HepG2 (cell line): Measurements from ENCODE around the gene MYRFL. TPM values are rescaled to one million over a fixed set of nuclear protein-coding genes. Genes with fewer than 3 reads are reported as not detected.

Source experiments
- ATAC-seq: fragments of 200-7000 bp; cut with Tn5 transposase; 3 replicates; pipeline ENCODE4 v1.9.1; 2020; ENCODE audit warnings: mild to moderate bottlenecking, moderate library complexity
- BruUV-seq: library from RNA; stranded (reverse); fragments of 400-500 nt; replicated peaks from 2 replicates; lab custom pipeline; 2021; lab: Mats Ljungman, UMichigan
- CTCF ChIA-PET: fragments of 300-600 bp; formaldehyde crosslinking; extraction: SDS; loops from one replicate; lab custom pipeline; 2021; ENCODE audit warnings: low total read pairs, inconsistent platforms, low intra/inter-chr PET ratio; lab: Yijun Ruan, JAX
- POLR2A ChIA-PET: fragments of 350-600 bp; sonication (Branson Sonifier 250); formaldehyde crosslinking; loops from one replicate; lab custom pipeline; 2020; ENCODE audit warnings: antibody characterized with exemption, inconsistent platforms; lab: Yijun Ruan, JAX
- DNase-seq: peaks from one replicate; pipeline ENCODE4 v3.0.0-alpha.2; 2015; ENCODE audit warnings: low spot score
- FAIRE-seq: peaks from 3 replicates; lab custom pipeline; 2011; peaks lifted over from hg19 to GRCh38; lab: Jason Lieb, UNC
- H2AFZ ChIP-seq: one replicate; pipeline ENCODE4 v1.6.1; 2011; ENCODE audit warnings: low read length, inconsistent platforms
- H3K27ac ChIP-seq: fragments of 300-600 bp; 3 replicates; pipeline ENCODE4 v1.8.0; 2011; ENCODE audit warnings: mixed run types, mild to moderate bottlenecking, mixed read lengths, low read length, inconsistent platforms; ENCODE audit not compliant: insufficient read depth; ENCODE audit errors: extremely low read length
- H3K27me3 ChIP-seq, 2 experiments: fragments of 200-600 bp in 1 of 2; 2 replicates in 1 of 2; 3 replicates in 1 of 2; pipeline versions ENCODE4 v1.6.0 to v1.8.0; 2011; ENCODE audit warnings: low read length in 2 of 2, mild to moderate bottlenecking in 2 of 2, moderate library complexity in 2 of 2, inconsistent platforms in 1 of 2; ENCODE audit not compliant: insufficient read depth in 2 of 2, control insufficient read depth in 1 of 2
- H3K36me3 ChIP-seq, 2 experiments: fragments of 200-600 bp in 1 of 2; replicated peaks in 1 of 2; 2 replicates in 1 of 2; 3 replicates in 1 of 2; pipeline versions ENCODE4 v1.5.1 to v1.8.0; 2011; ENCODE audit warnings: low read length in 2 of 2, inconsistent platforms in 1 of 2; ENCODE audit not compliant: insufficient read depth in 2 of 2, control insufficient read depth in 1 of 2
- H3K4me1 ChIP-seq: 2 replicates; pipeline ENCODE4 v1.5.1; 2012; ENCODE audit warnings: low read length, inconsistent platforms; ENCODE audit not compliant: insufficient read depth
- H3K4me2 ChIP-seq: 2 replicates; pipeline ENCODE4 v1.6.0; 2011; ENCODE audit warnings: low read depth, low read length, inconsistent platforms
- H3K4me3 ChIP-seq, 3 experiments: fragments of 200-600 bp in 1 of 3; sonication (generic), shearing (Covaris generic) in 1 of 3; replicated peaks in 1 of 3; 2 replicates each; pipeline ENCODE4 v1.5.1; 2011 to 2016; ENCODE audit warnings: low read length in 3 of 3, inconsistent platforms in 2 of 3, low read depth in 2 of 3, mild to moderate bottlenecking in 2 of 3, control low read depth in 1 of 3, mixed read lengths in 1 of 3; ENCODE audit not compliant: insufficient read depth in 1 of 3
- H3K79me2 ChIP-seq: one replicate; pipeline ENCODE4 v1.6.1; 2011; ENCODE audit warnings: low read length, inconsistent platforms; ENCODE audit not compliant: insufficient read depth
- H3K9ac ChIP-seq: 2 replicates; pipeline ENCODE4 v1.6.0; 2011; ENCODE audit warnings: mild to moderate bottlenecking, low read depth, low read length, inconsistent platforms; ENCODE audit not compliant: insufficient read depth
- H3K9me3 ChIP-seq: 2 replicates; pipeline ENCODE4 v1.5.1; 2012; ENCODE audit warnings: mild to moderate bottlenecking, low read length
- H4K20me1 ChIP-seq: 2 replicates; pipeline ENCODE4 v1.6.0; 2011; ENCODE audit warnings: inconsistent platforms, mild to moderate bottlenecking, low read length, moderate library complexity; ENCODE audit not compliant: insufficient read depth
- BCL6 ChIP-seq: IDR thresholded peaks from 2 replicates; pipeline ENCODE4 v1.6.1; 2016; ENCODE audit warnings: missing genetic modification reagents, missing compliant biosample characterization
- CENPT ChIP-seq: sonication (generic); formaldehyde crosslinking; IDR thresholded peaks from 2 replicates; pipeline ENCODE4 v1.8.0; 2022; ENCODE audit warnings: low read depth, mild to moderate bottlenecking, moderate library complexity, missing genetic modification reagents
- GLI4 ChIP-seq: sonication (generic); formaldehyde crosslinking; IDR thresholded peaks from 2 replicates; pipeline ENCODE4 v1.5.1; 2020; ENCODE audit warnings: missing genetic modification reagents, mild to moderate bottlenecking, moderate library complexity, borderline replicate concordance
- ZNF878 ChIP-seq: sonication (generic); formaldehyde crosslinking; IDR thresholded peaks from 2 replicates; pipeline ENCODE4 v1.8.1; 2023; ENCODE audit warnings: mild to moderate bottlenecking, missing genetic modification reagents, moderate library complexity
- WGBS: methylation state at CpG from one replicate; pipeline ENCODE4 v1.1.6; 2017; ENCODE audit warnings: low lambda C conversion rate; 5-methylcytosine and 5-hydroxymethylcytosine counted together
- in situ Hi-C: cut with HindIII; loops from 2 replicates; pipeline ENCODE4 v1.10.0; 2017; ENCODE audit warnings: low pct_unique_long_range_greater_than_20kb; ENCODE audit not compliant: extremely low pct_ligation_motif_present
- intact Hi-C: fragments of 100-400 bp; cut with micrococcal nuclease; formaldehyde crosslinking; loops from one replicate; pipeline ENCODE4 v1.10.0; 2022; ENCODE audit not compliant: unreplicated experiment
- polyA plus RNA-seq, 8 experiments: library from polyadenylated mRNA; depleted of rRNA in 3 of 8; stranded (reverse) in 7 of 8; unstranded in 1 of 8; fragments of >200 nt; fragmentation: Illumina TruSeq in 4 of 8; extraction: Trizol in 4 of 8; gene quantifications; 2 replicates each; pipeline versions ENCODE4 v1.2.1 to v1.2.3, GENCODE V29; 2011 to 2016; ENCODE audit warnings: low read depth in 4 of 8, missing spikeins in 1 of 8, mixed read lengths in 1 of 8; ENCODE audit not compliant: insufficient read depth in 1 of 8
- total RNA-seq, 5 experiments: library from RNA; depleted of rRNA; stranded (reverse); fragments of >200 nt; fragmentation: Illumina TruSeq; extraction: Trizol; gene quantifications; 2 replicates each; pipeline ENCODE4 v1.2.3, GENCODE V29; 2016; ENCODE audit warnings: low read depth in 1 of 5
- TF ChIP-seq, protein P1 (sequence below): sonication (generic); formaldehyde crosslinking; IDR thresholded peaks from 2 replicates; pipeline ENCODE4 v1.5.0; 2020; ENCODE audit warnings: mild to moderate bottlenecking, missing genetic modification reagents
- TF ChIP-seq, protein P2 (sequence below): sonication (generic); formaldehyde crosslinking; IDR thresholded peaks from 2 replicates; pipeline ENCODE4 v1.5.0; 2020; ENCODE audit warnings: missing genetic modification reagents
- TF ChIP-seq, protein P3 (sequence below): sonication (generic); formaldehyde crosslinking; IDR thresholded peaks from 2 replicates; pipeline ENCODE4 v1.4.0; 2020; ENCODE audit warnings: mild to moderate bottlenecking, missing genetic modification reagents

Gene MYRFL
- total and polyA plus RNA-seq, 2 of the 13 experiments (the other 11 are each of a cell fraction or from before 2014, with no cell fraction given), result 0.09 to 0.11 TPM

DNA sequence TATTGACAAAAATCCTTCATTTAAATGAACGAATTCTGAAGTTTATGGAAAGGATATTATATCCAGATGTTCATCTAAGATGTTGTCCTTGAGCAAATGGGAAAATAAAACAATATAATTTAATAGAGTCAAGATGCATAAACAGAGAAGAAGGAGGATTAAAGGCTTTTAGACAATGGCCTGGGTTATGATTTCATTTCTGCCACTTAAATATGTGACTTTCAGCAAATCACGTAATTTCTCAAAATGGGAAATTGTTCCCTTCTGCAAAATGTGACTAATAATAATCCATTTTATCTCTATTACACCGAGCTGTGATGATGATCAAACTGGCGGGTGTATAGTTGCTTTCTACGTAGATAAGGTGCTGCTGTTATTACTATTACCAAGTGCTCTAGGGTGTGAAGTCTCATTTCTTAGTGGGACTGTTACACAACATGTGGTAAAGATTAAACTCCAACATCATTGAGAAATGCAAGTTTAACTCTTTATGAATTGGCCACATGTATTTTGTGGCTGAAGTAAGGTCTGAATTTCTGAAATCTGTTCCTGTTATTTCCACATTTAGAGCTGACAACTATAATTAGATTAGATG, 157.0 kb downstream of the MYRFL start (continued):
- TF ChIP-seq, protein P1, sequence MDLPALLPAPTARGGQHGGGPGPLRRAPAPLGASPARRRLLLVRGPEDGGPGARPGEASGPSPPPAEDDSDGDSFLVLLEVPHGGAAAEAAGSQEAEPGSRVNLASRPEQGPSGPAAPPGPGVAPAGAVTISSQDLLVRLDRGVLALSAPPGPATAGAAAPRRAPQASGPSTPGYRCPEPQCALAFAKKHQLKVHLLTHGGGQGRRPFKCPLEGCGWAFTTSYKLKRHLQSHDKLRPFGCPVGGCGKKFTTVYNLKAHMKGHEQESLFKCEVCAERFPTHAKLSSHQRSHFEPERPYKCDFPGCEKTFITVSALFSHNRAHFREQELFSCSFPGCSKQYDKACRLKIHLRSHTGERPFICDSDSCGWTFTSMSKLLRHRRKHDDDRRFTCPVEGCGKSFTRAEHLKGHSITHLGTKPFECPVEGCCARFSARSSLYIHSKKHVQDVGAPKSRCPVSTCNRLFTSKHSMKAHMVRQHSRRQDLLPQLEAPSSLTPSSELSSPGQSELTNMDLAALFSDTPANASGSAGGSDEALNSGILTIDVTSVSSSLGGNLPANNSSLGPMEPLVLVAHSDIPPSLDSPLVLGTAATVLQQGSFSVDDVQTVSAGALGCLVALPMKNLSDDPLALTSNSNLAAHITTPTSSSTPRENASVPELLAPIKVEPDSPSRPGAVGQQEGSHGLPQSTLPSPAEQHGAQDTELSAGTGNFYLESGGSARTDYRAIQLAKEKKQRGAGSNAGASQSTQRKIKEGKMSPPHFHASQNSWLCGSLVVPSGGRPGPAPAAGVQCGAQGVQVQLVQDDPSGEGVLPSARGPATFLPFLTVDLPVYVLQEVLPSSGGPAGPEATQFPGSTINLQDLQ, result no peak
- TF ChIP-seq ZNF878 (CRISPR knock-in tag), result no peak

DNA sequence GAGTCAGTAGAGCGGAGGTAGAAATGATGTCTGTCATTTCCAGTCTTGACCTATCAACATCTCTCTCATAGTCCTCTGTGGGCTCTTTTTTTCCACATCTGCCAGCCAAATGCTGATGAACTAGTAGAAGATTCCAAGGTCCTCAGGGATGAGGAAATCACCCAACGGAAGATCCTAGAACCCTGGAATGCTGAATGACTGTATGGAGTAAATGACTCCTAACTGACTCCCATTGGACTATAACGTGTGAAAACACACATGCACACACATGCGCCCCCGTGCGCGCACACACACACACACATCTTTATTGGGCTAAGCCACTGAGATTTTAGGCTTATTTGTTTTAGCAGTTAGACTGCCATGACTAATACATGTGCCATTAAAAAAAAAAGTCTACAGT, 159.2 kb downstream of the MYRFL start:
- TF ChIP-seq GLI4, result no peak
- TF ChIP-seq, protein P2, sequence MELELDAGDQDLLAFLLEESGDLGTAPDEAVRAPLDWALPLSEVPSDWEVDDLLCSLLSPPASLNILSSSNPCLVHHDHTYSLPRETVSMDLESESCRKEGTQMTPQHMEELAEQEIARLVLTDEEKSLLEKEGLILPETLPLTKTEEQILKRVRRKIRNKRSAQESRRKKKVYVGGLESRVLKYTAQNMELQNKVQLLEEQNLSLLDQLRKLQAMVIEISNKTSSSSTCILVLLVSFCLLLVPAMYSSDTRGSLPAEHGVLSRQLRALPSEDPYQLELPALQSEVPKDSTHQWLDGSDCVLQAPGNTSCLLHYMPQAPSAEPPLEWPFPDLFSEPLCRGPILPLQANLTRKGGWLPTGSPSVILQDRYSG (CRISPR knock-in tag), result no peak
- no peak for TF ChIP-seq BCL6 (CRISPR knock-in tag)
- no peak for TF ChIP-seq CENPT (CRISPR knock-in tag)
- TF ChIP-seq, protein P3, sequence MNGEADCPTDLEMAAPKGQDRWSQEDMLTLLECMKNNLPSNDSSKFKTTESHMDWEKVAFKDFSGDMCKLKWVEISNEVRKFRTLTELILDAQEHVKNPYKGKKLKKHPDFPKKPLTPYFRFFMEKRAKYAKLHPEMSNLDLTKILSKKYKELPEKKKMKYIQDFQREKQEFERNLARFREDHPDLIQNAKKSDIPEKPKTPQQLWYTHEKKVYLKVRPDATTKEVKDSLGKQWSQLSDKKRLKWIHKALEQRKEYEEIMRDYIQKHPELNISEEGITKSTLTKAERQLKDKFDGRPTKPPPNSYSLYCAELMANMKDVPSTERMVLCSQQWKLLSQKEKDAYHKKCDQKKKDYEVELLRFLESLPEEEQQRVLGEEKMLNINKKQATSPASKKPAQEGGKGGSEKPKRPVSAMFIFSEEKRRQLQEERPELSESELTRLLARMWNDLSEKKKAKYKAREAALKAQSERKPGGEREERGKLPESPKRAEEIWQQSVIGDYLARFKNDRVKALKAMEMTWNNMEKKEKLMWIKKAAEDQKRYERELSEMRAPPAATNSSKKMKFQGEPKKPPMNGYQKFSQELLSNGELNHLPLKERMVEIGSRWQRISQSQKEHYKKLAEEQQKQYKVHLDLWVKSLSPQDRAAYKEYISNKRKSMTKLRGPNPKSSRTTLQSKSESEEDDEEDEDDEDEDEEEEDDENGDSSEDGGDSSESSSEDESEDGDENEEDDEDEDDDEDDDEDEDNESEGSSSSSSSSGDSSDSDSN (CRISPR knock-in tag), result no peak
- Histone ChIP-seq H3K27me3 (no peaks in the 10 kb centered on the region), H3K27ac (no peak overlapping the region), H3K4me3 (no peak overlapping the region), H4K20me1 (no peaks in the 10 kb centered on the region), H3K4me2 (no peak overlapping the region), H3K79me2 (no peaks in the 10 kb centered on the region), H3K9me3 (no peaks in the 10 kb centered on the region), H2AFZ (no peak overlapping the region), H3K4me1 (no peaks in the 10 kb centered on the region), H3K36me3 (no peaks in the 10 kb centered on the region), H3K9ac (no peak overlapping the region)
- no peak for ATAC-seq
- 62% methylated on average over 7 of the region's 7 CpGs for WGBS
- no TSS peak for BruUV-seq
- intact Hi-C loops (loop anchor here (2.0 to 10.0 kb wide), 2 partner anchors 383 to 591 kb away; partner anchors contain the start of gene KCNMB4), in situ Hi-C loops (no loop called here)
- FAIRE-seq, result no peak
- DNase-seq, result no peak
- ChIA-PET CTCF (no interaction called here), POLR2A (no interaction called here)
